Liver (tissue), 9 donors: ENCODE results near the gene ALG1. TPM values are rescaled to one million over a fixed set of nuclear protein-coding genes. Genes with fewer than 3 reads are reported as not detected.
"Not testable (repeated sequence)": the region's sequence is repeated elsewhere in the genome, so short reads cannot be mapped to it uniquely, and the experiment has no call there.

Source experiments
- DNase-seq: peaks from one replicate; pipeline ENCODE4 v3.0.0-alpha.2; 2017; ENCODE audit warnings: low spot score
- H3K27ac ChIP-seq, 2 donors: one replicate each; pipeline ENCODE4 v1.7.0; 2013; ENCODE audit warnings: inconsistent platforms in 2 of 2, low read length in 2 of 2, control low read depth in 1 of 2, low read depth in 1 of 2, mild to moderate bottlenecking in 1 of 2
- H3K27me3 ChIP-seq, 4 donors: one replicate each; pipeline versions ENCODE4 v1.6.1 to v1.7.0; 2013; ENCODE audit warnings: low read length in 3 of 4, inconsistent platforms in 1 of 4, mild to moderate bottlenecking in 1 of 4, moderate library complexity in 1 of 4; ENCODE audit not compliant: control insufficient read depth in 4 of 4, insufficient read depth in 4 of 4
- H3K36me3 ChIP-seq, 4 donors: one replicate each; pipeline versions ENCODE4 v1.6.1 to v1.7.0; 2013; ENCODE audit warnings: low read length in 3 of 4, mild to moderate bottlenecking in 3 of 4, low read depth in 1 of 4, moderate library complexity in 1 of 4; ENCODE audit not compliant: control insufficient read depth in 4 of 4, insufficient read depth in 3 of 4
- H3K4me1 ChIP-seq, 4 donors: one replicate each; pipeline versions ENCODE4 v1.6.1 to v1.7.0; 2013; ENCODE audit warnings: low read length in 3 of 4, mild to moderate bottlenecking in 3 of 4, moderate library complexity in 1 of 4; ENCODE audit not compliant: control insufficient read depth in 4 of 4, insufficient read depth in 4 of 4
- H3K4me3 ChIP-seq, 3 donors: one replicate each; pipeline versions ENCODE4 v1.6.1 to v1.7.0; 2013; ENCODE audit warnings: low read length in 3 of 3, control low read depth in 1 of 3, low read depth in 1 of 3, mild to moderate bottlenecking in 1 of 3
- H3K9ac ChIP-seq, 2 donors: one replicate each; pipeline ENCODE4 v1.7.0; 2013; ENCODE audit warnings: low read length in 2 of 2, mild to moderate bottlenecking in 2 of 2, moderate library complexity in 2 of 2, control low read depth in 1 of 2, low read depth in 1 of 2
- H3K9me3 ChIP-seq, 4 donors: one replicate each; pipeline versions ENCODE4 v1.6.1 to v1.7.0; 2013; ENCODE audit warnings: low read length in 3 of 4; ENCODE audit not compliant: control insufficient read depth in 4 of 4
- ATF3 ChIP-seq: IDR thresholded peaks from 2 replicates; pipeline ENCODE4 v1.6.1; 2016; ENCODE audit warnings: antibody characterized with exemption
- EGR1 ChIP-seq, 2 donors: IDR thresholded peaks; 2 replicates each; pipeline ENCODE4 v1.6.1; 2016 to 2018; ENCODE audit warnings: antibody characterized with exemption in 2 of 2, low read depth in 2 of 2
- FOXA1 ChIP-seq: IDR thresholded peaks from 2 replicates; pipeline ENCODE4 v1.6.1; 2016; ENCODE audit warnings: antibody characterized with exemption
- GABPA ChIP-seq, 2 donors: IDR thresholded peaks in 1 of 2; conservative IDR thresholded peaks in 1 of 2; 2 replicates each; pipeline ENCODE4 v1.6.1; 2016; ENCODE audit warnings: antibody characterized with exemption in 2 of 2, mild to moderate bottlenecking in 1 of 2, moderate library complexity in 1 of 2
- HNF4A ChIP-seq, 2 donors: conservative IDR thresholded peaks; 2 replicates each; pipeline ENCODE4 v1.6.1; 2016; ENCODE audit warnings: antibody characterized with exemption in 2 of 2, mild to moderate bottlenecking in 2 of 2
- HNF4G ChIP-seq: IDR thresholded peaks from 2 replicates; pipeline ENCODE4 v1.6.1; 2016; ENCODE audit warnings: antibody characterized with exemption
- JUND ChIP-seq, 2 donors: IDR thresholded peaks; 2 replicates each; pipeline ENCODE4 v1.6.1; 2016; ENCODE audit warnings: antibody characterized with exemption in 2 of 2
- NR2F2 ChIP-seq: IDR thresholded peaks from 2 replicates; pipeline ENCODE4 v1.6.1; 2016; ENCODE audit warnings: antibody characterized with exemption
- RAD21 ChIP-seq, 2 donors: IDR thresholded peaks; 2 replicates each; pipeline ENCODE4 v1.6.1; 2016; ENCODE audit warnings: antibody characterized with exemption in 2 of 2, mild to moderate bottlenecking in 2 of 2
- SP1 ChIP-seq: IDR thresholded peaks from 2 replicates; pipeline ENCODE4 v1.6.1; 2018; ENCODE audit warnings: antibody characterized with exemption, mild to moderate bottlenecking
- TAF1 ChIP-seq: conservative IDR thresholded peaks from 2 replicates; pipeline ENCODE4 v1.6.1; 2016; ENCODE audit warnings: antibody characterized with exemption, mild to moderate bottlenecking
- YY1 ChIP-seq: IDR thresholded peaks from 2 replicates; pipeline ENCODE4 v1.6.1; 2016; ENCODE audit warnings: antibody characterized with exemption, mild to moderate bottlenecking
- WGBS: extraction: QIAGEN DNeasy Blood & Tissue Kit; methylation state at CpG from one replicate; pipeline ENCODE4 v1.1.7; 2013; 5-methylcytosine and 5-hydroxymethylcytosine counted together
- polyA plus RNA-seq, 2 donors: library from polyadenylated mRNA; stranded (reverse) in 1 of 2; unstranded in 1 of 2; fragments of 200-250 nt in 1 of 2; fragments of >200 nt in 1 of 2; fragmentation: Nextera tagmentation in 1 of 2; extraction: Ambion mirVana in 1 of 2; gene quantifications; one replicate each; pipeline versions ENCODE4 v1.2.1 to v1.2.3, GENCODE V29; 2013 to 2015
- total RNA-seq, 2 donors: library from RNA; depleted of rRNA; stranded (reverse); fragments of >200 nt; gene quantifications; one replicate each; pipeline ENCODE4 v1.2.3, GENCODE V29; 2014
- TF ChIP-seq, protein P1 (sequence below): IDR thresholded peaks from 2 replicates; pipeline ENCODE4 v1.6.1; 2016; ENCODE audit warnings: antibody characterized with exemption
- TF ChIP-seq, protein P2 (sequence below): fragments of 150-350 bp; IDR thresholded peaks from 2 replicates; pipeline ENCODE4 v1.5.1; 2017; ENCODE audit warnings: improper control_type of control experiment, low read depth, low read length; ENCODE audit not compliant: missing input control
- TF ChIP-seq, protein P3 (sequence below): IDR thresholded peaks from 2 replicates; pipeline ENCODE4 v1.6.1; 2016; ENCODE audit warnings: antibody characterized with exemption, mild to moderate bottlenecking
- donor health status: healthy.
- donor health status: healthy.
- donor health status: healthy.
- donor health status: healthy.
- donor health status: healthy.

The ALG1 gene
- total and polyA plus RNA-seq, 4 donors: 18.9 to 25.4 (median 20.6) TPM

DNA sequence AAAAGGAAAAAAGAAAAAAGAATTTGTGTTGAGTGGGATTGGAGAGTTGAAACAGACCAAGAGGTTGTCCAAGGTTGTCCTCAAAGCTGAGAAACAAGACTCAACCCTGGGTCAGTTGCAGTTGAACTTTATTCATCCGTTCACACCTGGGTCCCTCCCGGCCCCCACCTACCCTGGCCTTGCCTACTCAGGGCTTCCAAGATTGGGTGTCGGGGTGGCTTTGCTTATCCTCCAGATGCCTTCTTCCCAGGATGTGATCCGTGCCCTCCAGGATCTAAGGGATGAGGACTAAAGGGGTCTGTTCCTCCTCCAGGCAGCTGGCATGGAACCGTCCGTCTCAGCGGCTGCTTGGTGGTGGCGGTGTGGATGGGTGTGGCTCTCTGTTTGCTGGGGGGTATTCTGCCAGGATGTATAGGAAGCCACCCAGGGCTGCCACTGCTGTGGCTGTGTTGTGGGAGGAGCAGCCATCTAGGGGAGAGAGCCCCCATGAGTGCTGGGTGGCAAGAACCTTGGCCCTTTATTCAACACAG lies 27.6 kb upstream of the ALG1 start:
- Histone ChIP-seq H3K36me3 (no peaks in the 10 kb centered on the region), H3K27me3 (no peaks in the 10 kb centered on the region), H3K27ac (no peak overlapping the region), H3K4me3 (no peak overlapping the region), H3K9ac (no peak overlapping the region), H3K4me1 (no peaks in the 10 kb centered on the region), H3K9me3 (no peaks in the 10 kb centered on the region)
- DNase-seq: no peak
- TF ChIP-seq ATF3 (no peak), TAF1 (no peak), FOXA1 (no peak), GABPA (IDR thresholded peaks at IDR 0.05 in 1 of 2, conservative IDR thresholded peaks at IDR 0.05 in 1 of 2) (no peak), RAD21 (IDR thresholded peaks at IDR 0.05) (no peak), SP1 (no peak), YY1 (no peak), EGR1 (IDR thresholded peaks at IDR 0.05; ENCODE audit: low read depth in 2 of 2) (no peak), HNF4A (conservative IDR thresholded peaks at IDR 0.05) (no peak), NR2F2 (no peak), JUND (IDR thresholded peaks at IDR 0.05) (no peak), HNF4G (no peak)
- TF ChIP-seq, protein P1, sequence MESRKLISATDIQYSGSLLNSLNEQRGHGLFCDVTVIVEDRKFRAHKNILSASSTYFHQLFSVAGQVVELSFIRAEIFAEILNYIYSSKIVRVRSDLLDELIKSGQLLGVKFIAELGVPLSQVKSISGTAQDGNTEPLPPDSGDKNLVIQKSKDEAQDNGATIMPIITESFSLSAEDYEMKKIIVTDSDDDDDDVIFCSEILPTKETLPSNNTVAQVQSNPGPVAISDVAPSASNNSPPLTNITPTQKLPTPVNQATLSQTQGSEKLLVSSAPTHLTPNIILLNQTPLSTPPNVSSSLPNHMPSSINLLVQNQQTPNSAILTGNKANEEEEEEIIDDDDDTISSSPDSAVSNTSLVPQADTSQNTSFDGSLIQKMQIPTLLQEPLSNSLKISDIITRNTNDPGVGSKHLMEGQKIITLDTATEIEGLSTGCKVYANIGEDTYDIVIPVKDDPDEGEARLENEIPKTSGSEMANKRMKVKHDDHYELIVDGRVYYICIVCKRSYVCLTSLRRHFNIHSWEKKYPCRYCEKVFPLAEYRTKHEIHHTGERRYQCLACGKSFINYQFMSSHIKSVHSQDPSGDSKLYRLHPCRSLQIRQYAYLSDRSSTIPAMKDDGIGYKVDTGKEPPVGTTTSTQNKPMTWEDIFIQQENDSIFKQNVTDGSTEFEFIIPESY: no peak
- TF ChIP-seq, protein P2, sequence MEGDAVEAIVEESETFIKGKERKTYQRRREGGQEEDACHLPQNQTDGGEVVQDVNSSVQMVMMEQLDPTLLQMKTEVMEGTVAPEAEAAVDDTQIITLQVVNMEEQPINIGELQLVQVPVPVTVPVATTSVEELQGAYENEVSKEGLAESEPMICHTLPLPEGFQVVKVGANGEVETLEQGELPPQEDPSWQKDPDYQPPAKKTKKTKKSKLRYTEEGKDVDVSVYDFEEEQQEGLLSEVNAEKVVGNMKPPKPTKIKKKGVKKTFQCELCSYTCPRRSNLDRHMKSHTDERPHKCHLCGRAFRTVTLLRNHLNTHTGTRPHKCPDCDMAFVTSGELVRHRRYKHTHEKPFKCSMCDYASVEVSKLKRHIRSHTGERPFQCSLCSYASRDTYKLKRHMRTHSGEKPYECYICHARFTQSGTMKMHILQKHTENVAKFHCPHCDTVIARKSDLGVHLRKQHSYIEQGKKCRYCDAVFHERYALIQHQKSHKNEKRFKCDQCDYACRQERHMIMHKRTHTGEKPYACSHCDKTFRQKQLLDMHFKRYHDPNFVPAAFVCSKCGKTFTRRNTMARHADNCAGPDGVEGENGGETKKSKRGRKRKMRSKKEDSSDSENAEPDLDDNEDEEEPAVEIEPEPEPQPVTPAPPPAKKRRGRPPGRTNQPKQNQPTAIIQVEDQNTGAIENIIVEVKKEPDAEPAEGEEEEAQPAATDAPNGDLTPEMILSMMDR: no peak
- TF ChIP-seq, protein P3, sequence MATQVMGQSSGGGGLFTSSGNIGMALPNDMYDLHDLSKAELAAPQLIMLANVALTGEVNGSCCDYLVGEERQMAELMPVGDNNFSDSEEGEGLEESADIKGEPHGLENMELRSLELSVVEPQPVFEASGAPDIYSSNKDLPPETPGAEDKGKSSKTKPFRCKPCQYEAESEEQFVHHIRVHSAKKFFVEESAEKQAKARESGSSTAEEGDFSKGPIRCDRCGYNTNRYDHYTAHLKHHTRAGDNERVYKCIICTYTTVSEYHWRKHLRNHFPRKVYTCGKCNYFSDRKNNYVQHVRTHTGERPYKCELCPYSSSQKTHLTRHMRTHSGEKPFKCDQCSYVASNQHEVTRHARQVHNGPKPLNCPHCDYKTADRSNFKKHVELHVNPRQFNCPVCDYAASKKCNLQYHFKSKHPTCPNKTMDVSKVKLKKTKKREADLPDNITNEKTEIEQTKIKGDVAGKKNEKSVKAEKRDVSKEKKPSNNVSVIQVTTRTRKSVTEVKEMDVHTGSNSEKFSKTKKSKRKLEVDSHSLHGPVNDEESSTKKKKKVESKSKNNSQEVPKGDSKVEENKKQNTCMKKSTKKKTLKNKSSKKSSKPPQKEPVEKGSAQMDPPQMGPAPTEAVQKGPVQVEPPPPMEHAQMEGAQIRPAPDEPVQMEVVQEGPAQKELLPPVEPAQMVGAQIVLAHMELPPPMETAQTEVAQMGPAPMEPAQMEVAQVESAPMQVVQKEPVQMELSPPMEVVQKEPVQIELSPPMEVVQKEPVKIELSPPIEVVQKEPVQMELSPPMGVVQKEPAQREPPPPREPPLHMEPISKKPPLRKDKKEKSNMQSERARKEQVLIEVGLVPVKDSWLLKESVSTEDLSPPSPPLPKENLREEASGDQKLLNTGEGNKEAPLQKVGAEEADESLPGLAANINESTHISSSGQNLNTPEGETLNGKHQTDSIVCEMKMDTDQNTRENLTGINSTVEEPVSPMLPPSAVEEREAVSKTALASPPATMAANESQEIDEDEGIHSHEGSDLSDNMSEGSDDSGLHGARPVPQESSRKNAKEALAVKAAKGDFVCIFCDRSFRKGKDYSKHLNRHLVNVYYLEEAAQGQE: no peak
- 95% methylated on average over 8 of the region's 8 CpGs for WGBS

- not testable (repeated sequence) for H3K27me3 ChIP-seq, H3K4me1 ChIP-seq, DNase-seq, H3K9ac ChIP-seq, H3K36me3 ChIP-seq, H3K9me3 ChIP-seq, H3K4me3 ChIP-seq, H3K27ac ChIP-seq
- TF ChIP-seq HNF4A (conservative IDR thresholded peaks at IDR 0.05): peak in 1 of 2 donors; percentile 29
- 91% methylated on average over 11 of the region's 11 CpGs for WGBS
These were observed 27.1 kb upstream of the ALG1 start for GRCh38 chr16:5044581-5044980.
